ENCODE data around the gene TRPT1. TPM values are rescaled to one million over a fixed set of nuclear protein-coding genes. Genes with fewer than 3 reads are reported as not detected.

The TRPT1 gene
- total and polyA plus RNA-seq, 9 of the 15 experiments (the other 6 are each of a cell fraction or from before 2014, with no cell fraction given), result 4.6 to 41.7 (median 23.1) TPM

DNA sequence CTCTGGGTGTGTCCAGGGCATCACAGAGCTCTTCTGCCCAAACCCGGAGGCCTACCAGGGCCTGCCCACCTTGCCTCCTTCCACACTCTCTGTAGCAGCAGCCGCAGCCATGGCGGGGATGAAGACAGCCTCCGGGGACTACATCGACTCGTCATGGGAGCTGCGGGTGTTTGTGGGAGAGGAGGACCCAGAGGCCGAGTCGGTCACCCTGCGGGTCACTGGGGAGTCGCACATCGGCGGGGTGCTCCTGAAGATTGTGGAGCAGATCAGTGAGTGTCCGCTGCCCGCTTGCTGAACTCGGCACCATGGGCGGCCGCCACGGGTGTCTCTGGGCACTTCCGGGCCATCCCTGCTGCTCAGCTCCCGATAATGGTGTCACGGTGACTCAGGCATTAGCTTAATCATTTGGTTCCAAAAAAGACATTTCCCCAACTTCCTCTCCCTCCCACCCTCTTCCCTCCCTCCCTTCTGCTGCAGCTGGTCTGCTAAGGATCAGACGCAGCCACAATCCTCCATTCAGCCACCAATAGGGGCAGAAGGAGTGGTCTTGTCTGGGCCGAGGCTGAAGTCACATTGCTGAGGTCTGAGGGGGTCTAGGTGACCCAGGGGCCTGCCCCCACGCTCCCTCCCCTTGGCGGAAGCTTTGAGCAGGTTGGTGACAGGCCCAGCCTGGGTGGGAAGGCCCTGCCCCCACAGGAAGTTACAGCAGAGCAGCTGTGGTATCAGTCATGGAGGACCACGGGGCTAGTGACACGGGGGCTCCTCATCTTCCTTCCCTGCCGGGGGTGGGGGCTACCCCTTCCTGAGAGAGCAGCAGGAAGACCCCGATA lies 18.5 kb downstream of the TRPT1 start (continued):
- TF ChIP-seq YY1 (IDR thresholded peaks at IDR 0.05; ENCODE audit: borderline replicate concordance in 1 of 3, control insufficient read depth in 1 of 3, extremely low read depth in 1 of 3, insufficient read depth in 3 of 3, insufficient read length in 1 of 3, insufficient replicate concordance in 2 of 3, low read depth in 1 of 3, low read length in 2 of 3) (peak; percentile 32 to 81 (median 79)), ZNF75A (CRISPR knock-in tag; IDR thresholded peaks at IDR 0.05) (no peak), GTF2A2 (tag; IDR thresholded peaks at IDR 0.05) (no peak), LCOR (CRISPR knock-in tag; IDR thresholded peaks at IDR 0.05) (peak; percentile 90), PHB (CRISPR knock-in tag; IDR thresholded peaks at IDR 0.05) (no peak), ZNF175 (CRISPR knock-in tag; IDR thresholded peaks at IDR 0.05; ENCODE audit: low read depth) (peak; percentile 66; the same call in 1 of the 2 replicates), HMG20B (CRISPR knock-in tag; IDR thresholded peaks at IDR 0.05) (no peak), MXI1 (IDR thresholded peaks at IDR 0.05; ENCODE audit: low read depth, low read length) (0 out of 2 replicates have a peak, but pooled peaks have one; percentile 10), BCOR (IDR thresholded peaks at IDR 0.05) (no peak; the same call in 1 of the 2 replicates), NR1H2 (CRISPR knock-in tag; IDR thresholded peaks at IDR 0.05) (no peak), HDAC6 (IDR thresholded peaks at IDR 0.05; ENCODE audit: low read depth, low read length) (no peak), NFIC (IDR thresholded peaks at IDR 0.05) (peak; percentile 44; the same call in 1 of the 2 replicates), HDAC3 (IDR thresholded peaks at IDR 0.05; ENCODE audit: borderline replicate concordance, partially characterized antibody) (no peak)
- TF ChIP-seq, protein P1, sequence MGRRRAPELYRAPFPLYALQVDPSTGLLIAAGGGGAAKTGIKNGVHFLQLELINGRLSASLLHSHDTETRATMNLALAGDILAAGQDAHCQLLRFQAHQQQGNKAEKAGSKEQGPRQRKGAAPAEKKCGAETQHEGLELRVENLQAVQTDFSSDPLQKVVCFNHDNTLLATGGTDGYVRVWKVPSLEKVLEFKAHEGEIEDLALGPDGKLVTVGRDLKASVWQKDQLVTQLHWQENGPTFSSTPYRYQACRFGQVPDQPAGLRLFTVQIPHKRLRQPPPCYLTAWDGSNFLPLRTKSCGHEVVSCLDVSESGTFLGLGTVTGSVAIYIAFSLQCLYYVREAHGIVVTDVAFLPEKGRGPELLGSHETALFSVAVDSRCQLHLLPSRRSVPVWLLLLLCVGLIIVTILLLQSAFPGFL (CRISPR knock-in tag; IDR thresholded peaks at IDR 0.05), result no peak
- TF ChIP-seq, protein P2, sequence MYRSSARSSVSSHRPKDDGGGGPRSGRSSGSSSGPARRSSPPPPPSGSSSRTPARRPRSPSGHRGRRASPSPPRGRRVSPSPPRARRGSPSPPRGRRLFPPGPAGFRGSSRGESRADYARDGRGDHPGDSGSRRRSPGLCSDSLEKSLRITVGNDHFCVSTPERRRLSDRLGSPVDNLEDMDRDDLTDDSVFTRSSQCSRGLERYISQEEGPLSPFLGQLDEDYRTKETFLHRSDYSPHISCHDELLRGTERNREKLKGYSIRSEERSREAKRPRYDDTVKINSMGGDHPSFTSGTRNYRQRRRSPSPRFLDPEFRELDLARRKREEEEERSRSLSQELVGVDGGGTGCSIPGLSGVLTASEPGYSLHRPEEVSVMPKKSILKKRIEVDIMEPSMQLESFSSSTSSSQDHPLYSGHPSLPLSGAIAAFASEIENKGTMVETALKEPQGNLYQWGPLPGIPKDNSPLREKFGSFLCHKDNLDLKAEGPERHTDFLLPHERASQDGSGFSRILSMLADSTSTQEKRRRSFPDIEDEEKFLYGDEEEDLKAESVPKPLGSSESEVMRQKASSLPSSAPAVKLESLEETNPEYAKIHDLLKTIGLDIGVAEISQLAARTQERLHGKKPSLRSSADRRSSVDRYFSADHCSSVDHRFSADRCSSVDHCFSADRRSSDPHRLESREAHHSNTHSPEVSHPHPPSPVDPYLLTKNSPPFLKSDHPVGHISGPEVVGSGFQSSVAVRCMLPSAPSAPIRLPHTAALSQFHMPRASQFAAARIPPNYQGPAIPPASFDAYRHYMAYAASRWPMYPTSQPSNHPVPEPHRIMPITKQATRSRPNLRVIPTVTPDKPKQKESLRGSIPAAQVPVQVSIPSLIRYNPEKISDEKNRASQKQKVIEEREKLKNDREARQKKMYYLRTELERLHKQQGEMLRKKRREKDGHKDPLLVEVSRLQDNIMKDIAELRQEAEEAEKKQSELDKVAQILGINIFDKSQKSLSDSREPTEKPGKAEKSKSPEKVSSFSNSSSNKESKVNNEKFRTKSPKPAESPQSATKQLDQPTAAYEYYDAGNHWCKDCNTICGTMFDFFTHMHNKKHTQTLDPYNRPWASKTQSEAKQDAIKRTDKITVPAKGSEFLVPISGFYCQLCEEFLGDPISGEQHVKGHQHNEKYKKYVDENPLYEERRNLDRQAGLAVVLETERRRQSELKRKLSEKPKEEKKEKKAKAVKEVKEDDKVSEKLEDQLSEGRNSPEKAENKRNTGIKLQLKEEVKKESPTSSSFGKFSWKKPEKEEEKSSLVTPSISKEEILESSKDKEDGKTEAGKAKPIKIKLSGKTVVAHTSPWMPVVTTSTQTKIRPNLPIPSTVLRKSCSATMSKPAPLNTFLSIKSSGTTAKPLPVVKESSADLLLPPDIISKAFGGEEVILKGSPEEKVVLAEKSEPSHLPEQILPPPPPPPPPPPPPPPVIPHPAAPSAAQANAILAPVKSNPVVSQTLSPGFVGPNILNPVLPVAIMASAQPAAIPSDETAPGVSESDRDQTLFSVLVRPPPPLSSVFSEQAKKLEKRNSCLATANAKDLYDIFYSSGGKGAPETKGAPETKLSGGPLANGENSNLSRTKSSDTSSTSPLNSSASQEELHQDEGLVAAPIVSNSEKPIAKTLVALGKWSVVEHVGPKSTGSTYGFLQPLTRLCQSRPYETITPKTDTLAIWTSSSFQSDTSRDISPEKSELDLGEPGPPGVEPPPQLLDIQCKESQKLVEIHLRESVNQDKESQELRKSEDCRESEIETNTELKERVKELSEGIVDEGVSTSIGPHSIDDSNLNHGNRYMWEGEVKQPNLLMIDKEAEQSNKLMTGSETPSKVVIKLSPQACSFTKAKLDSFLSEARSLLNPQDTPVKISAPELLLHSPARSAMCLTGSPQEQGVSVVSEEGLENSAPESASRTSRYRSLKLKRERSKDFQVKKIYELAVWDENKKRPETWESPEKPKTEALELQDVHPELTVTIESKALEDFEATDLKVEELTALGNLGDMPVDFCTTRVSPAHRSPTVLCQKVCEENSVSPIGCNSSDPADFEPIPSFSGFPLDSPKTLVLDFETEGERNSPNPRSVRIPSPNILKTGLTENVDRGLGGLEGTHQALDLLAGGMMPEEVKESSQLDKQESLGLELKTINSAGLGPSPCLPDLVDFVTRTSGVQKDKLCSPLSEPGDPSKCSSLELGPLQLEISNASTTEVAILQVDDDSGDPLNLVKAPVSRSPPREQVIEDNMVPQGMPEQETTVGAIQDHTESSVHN (IDR thresholded peaks at IDR 0.05; ENCODE audit: borderline replicate concordance in 1 of 2, low read depth in 1 of 2), result peak in 1 of 2 experiments; percentile 64; a peak in 2 of 4 replicates
